HG02798 (cell line): Measurements from ENCODE around the gene TAL1.

Experiments
- ATAC-seq: cut with Tn5 transposase; IDR thresholded peaks from one replicate; pipeline ENCODE4 v1.9.1; 2021; ENCODE audit warnings: mild to moderate bottlenecking; ENCODE audit not compliant: unreplicated experiment, poor library complexity

Gene TAL1

DNA sequence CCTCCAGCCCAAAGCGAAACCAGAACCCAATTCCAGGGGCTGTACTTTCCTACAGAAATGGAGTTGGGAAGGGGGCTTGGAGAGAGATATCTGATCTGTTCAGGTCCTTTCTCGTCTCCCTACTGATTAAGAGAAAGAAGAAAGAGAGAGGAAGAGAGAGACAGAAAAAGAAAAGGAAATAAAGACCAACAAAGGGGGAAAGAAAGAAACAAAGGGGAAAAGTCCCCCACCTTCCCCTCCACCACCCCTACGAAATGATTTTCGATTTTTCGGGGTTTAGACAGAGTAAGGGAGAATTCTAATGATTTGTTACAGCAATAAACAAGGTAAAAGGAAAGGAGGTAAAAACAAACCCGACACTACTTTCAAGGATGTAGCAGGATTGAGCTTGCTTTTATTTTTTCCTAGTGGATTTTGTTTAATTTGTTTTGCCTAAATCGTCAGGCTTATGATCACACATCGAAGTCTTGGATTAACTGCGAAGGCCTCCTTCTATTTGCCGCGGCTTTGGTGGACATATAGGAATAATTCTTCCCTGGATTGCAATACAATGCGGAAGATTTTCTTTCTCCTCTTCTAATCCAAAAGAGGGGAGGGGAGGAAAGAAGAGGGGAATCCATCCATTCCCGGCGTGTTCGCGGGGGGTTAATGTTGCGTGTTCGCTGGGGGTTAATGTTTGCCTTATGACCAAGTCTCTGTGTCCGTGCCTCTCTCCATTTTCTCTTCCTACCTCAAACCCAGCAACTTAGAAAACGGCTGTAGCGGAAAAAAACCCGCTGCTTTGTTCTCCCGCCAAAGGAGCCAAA is 1.9 kb downstream of the TAL1 start:
- no peak for ATAC-seq

DNA sequence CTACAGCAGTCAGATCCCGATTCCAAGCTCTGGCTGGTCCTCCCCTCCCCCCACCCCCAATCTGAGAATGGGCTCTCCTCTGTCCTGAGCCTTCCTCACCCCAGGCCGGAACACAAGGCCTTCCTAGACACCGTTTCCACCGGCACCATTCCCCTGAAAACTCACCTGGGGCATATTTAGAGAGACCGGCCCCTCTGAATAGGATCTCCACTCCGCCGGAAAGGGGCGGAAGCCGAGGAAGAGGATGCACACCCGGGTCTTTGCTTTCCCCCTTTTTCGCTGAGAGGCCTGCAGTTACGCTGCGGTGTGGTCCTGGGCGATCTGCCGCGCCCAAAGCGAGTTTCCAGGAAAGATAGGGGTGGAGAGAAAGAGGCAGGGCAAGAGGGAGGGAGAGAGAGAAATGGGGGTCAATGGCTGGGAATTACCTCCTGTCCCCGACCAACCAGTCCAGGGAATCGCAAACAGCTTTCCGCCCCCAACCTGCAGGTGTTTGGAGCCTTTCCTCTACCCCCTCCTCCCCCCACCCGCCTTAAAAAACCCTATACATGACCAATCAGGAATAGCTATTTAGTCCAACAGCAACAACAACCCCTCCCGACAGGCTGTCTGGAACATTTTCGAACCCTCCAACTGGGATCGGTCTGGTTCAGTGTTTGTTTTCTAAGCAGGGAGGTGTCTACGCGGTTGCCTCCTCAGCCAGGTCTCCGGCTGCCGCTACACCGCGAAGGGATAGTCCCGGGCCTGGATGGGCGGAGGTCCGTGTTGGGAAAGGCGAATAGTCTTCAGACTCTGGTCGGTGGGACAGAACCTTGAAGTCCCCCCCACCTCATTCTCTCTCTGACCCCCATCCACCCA is 2.8 kb downstream of the TAL1 start:
- no peak for ATAC-seq

DNA sequence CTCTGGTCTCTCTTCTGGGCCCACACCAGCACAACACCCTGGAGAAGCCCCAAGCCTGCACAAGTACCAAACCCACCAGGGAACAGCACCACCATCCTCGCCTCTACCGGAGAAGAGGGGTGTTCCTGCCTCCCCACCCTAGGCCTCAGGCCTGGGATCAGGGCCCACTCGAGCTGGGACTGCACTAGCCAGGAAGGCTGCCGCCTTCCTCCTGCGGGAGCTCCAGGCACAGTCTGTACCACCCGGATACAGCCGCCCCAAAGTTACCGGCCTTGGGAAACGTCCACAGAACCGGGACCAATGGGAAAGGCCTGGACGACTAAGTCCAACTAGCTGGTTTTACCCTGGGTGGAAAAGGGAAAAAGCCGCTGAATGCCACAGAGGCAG is 3.4 kb downstream of the TAL1 start:
- no peak for ATAC-seq

DNA sequence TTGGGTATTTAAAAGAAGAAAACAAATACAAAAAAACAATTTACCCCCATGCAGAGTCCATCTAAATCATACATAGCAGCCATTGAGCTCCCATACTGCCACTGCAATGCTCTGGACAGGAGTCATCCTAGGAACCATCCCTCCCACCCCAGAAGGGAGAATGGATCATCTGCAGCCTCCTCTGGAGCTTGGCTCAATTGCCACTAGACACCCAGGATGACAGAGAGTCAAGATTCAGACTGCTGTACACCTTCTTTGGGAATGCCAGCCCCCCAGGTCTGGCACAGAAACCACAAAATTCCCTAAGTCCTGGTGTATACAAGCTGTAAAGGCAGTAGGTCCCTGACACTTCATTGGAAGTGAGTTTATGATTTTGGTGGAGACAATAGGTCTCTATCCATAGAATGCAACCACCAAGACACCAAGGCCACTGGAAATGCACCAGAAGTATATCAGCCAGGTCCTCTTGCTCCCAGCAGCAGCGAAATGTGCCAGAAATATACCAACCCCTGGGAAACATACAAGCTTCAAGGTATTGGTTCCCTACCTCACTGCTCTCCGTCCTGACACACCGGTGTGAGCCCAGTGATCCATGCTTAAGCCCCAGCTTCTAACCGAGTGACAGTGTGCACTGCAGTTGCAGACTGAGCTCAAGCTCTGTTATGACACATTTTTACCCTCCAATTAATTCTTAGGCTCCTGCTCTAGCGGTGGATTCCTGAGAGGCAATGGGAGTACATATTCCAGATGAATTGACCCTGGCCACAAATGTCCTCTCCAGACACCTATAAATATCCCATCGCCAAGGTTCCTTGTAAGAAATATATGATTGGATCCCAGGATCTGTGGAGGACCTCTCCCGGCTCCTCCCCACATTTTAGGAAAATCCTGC is 4.4 kb downstream of the TAL1 start:
- ATAC-seq, result no peak

DNA sequence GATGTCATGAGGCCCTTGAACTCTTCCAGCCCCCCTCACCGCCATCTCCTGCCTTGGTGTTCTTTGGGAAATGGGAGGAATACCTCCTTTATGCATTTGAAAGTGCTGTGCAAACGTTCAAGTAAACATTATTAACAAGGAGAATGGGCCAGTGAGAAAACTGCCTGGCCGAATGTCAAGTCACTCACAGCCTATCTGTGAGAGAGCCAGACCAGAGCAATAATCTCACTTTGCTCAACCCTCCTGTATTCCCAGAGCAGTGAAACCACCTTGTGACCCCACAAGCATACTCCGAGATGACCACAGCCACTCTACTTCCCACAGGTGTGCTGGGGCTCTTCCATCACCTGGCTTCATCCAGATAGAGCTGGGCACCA is 5.2 kb downstream of the TAL1 start:
- ATAC-seq, result no peak

DNA sequence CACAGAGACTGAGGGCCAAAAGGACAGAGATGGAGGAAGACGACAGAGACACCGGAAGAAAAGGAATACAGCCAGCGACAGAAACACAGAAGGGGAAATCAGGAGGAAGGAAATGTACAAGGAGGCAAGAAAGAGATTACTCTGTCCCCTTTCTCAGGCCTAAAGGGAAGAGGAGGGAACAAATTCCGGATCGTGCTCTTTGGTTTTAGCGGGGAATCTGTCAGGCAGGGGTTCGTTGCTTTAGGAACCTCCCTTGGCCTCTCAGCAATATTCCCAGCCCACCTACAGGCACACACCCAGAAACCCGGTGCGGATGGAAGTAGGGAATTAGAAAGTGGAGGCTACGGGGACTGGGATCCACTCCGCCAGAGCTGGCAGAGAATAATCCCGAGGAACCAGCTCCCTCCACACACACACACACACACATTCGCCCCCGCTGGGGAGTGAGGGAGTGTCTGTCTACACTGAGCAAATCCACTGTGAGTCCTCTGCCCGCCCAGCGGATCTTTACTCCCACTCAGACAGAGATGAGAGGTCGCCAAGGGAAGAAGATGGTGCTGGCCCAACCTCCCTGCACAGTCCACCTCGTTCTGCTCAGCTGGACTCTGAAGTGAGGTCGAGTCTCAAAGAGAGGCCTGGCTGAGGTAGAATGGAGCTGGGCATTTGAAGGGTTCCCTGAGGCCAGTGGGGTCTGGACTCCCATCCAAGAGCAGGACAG is 5.7 kb downstream of the TAL1 start:
- no peak for ATAC-seq

DNA sequence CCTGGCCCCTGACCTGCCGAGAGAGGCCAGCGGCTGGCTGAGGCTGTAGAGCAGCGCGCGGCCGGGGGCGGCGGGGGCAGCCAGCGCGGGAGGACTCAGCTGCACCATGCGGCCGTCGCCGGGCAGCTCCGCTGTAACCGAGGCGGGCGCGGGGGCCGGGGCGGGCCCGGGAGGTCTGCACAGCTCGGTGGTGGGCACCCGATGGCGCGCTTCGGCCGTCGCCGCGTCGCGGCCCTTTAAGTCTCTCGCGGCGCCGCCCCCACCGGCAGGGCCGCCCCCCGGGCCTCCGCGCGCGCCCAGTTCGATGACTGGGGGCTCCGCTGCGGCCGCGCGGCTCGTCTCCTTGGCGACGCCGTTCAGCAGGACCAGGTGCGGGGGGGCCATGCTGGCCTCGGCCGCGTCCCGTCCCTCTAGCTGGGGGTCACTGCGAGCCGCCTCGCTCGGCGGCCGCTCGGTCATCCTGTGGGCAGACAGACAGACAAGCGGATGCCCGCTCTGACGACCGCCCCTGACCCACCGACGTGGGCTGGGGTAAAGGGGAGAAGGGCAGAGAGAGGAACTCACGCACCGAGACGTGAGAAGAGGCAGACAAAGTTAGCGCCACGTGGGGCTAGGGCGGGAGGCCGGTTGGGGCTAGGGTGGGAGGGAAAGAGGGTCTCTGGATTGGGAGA is 6.5 kb downstream of the TAL1 start:
- no peak for ATAC-seq

DNA sequence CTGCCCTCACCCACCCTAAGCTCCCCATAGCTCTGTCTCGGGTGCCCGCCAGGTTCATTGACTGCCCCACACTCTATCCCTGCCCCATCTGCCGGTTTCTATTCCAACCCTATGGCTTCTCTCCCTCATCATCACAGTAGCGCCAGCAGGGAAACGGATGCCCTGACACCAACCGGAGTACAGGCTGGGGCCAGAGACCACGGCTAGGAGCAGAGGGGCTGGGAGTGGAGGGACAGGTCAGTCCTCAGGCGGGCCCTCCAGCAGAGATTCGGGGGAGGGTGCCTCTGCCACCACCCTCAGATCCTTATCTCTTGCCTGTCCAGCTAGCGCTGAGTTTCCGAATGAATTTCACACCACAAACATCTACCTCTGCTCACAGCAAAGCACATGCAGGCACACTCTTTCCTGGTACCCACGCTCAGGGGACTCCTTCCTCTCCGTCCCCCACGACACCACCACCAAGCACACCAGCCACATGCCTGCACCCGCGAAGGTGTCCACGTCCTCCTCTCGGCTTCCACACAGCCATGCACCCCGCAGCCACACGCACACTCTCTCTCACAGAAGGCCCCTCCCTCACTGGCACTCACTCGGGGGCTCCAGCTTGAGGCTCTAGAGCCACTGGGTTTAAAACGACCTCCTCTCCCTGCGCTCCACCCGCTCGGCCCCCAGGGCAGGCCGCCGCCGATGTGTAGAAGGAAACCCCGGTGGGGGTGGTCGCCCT is 7.2 kb downstream of the TAL1 start:
- ATAC-seq, result no peak

DNA sequence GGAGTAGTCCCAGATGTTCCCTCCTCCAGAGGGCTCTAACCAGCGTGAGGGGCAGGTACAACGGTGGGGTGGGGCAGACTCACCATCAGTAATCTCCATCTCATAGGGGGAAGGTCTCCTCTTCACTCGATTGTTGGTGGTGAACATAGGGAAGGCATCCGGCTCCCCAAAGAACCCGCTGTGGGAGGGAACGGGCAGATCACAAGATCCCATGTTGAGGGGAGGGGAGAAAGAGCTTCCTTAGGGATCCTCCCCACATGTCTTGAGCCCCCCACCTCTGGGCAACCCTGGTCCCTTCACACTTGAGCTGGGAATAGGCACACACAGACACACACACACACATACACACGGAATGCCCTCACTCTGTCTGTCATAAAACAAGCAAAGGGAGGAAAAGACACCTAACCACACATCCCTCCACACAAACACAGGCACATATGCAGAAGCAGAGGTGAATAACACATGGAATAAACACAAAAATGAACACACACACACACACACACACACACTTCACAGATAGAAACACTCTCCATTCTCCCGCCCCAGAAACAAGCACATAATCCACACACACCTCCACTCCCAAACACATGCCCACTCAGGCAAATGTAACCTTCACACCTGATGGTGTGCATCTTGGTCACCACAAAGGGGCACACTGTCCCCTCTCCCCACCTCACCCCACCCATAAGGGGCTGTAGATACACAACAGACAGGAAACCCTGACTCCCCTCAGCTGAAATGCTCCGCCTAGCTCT is 7.9 kb downstream of the TAL1 start:
- ATAC-seq, result no peak

DNA sequence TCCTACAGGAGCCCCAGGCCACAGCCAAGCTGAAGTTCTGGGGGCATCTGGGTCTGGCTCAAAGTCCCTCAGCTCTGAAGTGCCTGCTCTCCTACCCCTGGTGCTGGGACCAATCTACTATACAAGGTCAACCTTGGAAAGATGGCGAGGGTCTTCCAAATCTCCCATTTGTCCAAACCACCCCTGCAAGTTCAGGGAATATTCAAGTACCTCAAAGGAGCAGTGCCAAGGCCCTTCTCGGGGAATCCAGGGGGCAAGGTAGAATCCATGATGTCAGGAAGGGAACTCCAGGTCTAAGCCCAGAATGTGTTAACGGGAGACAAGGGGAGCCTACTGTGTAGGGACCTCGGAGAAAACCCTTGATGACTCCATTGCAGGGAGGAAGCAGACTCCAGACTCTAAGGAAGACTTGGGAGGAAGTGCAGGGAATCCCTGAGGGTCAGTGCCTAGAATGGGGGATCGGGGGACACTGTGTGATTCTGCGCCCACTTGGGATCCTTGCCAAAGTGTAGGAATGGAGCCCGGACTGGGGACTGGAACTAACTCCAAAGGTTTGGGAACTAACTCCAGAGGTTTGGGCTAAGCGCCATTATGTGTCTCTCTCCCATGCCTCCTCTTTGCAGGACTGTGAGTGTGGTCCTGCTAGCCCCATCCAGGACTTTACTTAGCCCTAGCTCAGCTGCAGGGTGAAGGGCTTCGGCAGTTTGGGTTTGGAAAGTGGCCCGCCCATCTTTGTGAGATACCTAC is 8.7 kb downstream of the TAL1 start:
- no peak for ATAC-seq

DNA sequence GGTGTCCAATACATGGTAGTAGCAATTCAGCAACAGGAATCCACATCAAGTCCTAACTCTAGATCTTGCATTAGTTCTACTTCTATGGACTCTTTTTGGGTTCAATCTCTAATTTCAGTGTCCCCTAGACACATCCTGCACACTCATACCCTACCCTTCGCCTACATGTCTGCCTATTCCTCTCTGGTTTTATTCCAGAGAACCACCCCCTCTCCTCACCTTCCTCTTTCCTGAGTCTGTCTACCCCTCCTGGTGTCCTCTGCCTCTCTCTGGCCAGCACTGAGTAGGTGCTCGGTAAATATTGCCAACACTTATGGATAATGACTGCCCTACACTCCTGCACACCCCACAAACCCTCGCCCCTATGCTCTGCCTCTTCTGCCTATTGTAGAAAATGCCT is 9.5 kb downstream of the TAL1 start:
- no peak for ATAC-seq

DNA sequence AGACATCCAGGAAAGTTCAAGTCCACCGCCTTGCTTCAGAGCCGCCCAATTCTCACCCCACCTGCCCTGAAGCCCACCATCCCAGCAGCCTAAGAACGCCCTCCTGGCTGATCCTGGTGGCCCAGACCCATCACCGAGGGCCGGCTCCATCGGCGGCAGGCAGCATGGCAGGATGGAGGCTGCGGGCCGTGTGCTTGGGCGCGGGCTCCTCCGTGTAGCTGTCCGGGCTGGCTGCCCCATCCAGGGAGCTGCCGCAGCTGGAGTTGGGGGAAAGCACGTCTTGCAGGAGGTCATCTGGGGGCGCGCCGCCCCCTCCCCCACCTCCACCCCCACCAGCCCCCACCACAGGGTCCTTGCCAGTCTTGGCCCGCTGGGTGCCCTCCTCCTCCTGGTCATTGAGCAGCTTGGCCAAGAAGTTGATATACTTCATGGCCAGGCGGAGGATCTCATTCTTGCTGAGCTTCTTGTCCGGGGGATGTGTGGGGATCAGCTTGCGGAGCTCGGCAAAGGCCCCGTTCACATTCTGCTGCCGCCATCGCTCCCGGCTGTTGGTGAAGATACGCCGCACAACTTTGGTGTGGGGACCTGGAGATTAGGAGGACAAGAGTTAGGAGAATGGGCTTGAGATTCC is 12.3 kb downstream of the TAL1 start:
- no peak for ATAC-seq

DNA sequence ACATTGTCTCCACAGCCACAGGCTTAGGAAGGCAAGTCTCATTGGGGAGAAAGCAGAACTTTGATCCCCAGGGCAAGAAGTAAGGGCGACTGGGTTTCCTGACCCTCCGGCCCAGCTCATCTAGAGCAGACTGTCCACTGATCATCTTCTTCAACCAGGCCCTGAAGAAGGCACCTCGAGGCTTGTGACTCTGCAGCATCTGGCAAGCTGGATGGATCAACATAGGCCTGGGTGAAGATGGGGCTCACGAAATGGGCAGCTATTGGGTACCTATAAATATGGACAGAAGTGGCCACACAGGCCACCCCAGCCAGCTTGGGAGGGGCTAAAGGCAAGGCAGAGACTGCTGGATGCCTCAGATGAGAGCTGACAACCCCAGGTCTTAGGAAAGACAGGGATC is 13.0 kb downstream of the TAL1 start:
- ATAC-seq, result no peak

DNA sequence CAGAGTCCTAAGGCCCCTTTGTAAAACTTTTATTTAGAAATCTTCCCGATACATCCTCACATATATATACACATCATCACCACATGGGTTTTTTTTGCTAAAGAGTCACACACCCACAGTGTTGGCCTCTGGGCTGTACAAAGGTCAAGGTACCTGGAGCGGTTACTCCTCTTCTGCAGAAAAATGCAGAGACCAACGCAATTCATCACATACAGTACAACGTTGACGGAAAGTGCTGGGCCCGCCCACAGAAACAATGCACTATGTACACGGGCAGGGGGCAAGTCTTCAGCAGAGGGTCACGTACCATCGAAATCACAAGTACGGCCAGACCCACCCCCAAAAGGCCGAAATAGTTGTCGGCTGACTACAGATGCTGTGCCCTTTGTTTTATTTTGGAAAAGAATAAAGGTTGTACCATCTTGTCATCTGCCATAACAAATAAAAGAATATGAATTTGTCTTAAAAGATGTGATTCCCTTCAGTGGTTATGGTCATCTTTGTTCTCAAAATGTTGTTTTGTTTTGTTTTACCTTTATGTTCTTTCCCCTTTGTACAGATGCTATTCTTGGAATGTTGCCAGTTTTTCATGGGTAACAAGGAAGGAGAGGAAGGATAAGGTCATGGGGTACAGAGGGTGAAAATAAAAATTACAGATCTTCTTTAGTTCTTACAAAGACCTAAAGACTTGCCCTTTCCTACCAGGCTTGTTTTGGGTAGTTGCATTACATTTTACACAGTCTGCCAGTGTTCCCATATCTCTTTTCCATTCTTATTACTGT is 15.6 kb downstream of the TAL1 start:
- no peak for ATAC-seq

DNA sequence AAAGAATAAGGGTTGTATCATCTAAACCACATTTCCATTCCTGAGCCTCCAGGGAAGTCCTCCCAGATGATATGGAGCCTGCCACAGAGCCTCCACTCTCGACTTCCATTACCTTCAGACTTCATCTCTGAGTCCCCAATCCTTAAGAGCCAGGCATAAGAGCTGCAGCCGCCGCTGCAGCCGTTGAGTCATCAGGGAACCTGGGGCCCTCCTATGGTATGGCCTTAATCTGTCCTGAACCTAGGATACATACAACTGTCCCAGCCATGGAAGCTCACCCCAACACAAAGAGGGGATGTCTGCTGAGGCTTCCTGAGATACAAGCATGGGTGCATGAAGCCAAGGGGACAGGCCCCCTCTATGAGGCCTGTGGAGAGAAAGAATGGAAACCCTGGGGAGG is 16.3 kb downstream of the TAL1 start:
- ATAC-seq, result no peak

DNA sequence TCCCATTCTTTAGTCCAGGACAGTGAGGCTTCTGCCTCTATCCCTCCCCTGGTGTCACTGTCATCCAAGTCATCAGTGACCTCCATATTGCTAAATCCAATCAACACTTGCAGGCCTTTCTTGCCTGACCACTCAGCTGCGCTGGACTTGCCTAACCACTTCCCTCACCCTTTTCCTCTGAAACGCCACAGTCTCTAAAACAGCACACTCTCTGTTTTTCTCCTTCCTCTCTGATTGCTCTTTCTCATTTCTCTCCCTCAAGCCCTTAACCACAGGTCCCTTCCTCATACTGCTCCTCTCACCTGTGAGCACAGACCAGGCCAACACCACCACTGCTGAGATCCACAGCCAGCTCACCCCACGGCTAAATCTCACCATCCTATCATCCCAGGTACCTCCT is 17.5 kb downstream of the TAL1 start:
- ATAC-seq, result no peak
